Measurements from ENCODE around the gene CDIP1.

Gene CDIP1

GRCh38 chr16:4474192-4474961 lies 64.2 kb downstream of the CDIP1 start, which contains the start of gene NMRAL1:
Gene NMRAL1 (minus strand): TSS chr16:4474625. CDS start chr16:4474132, 493 bp downstream.
- ChIA-PET POLR2A (interaction anchor here (2.3 kb wide), 1 partner anchor 11 kb away, joined by 8 read pairs; no protein-coding TSS in a partner anchor), CTCF (interaction anchor here (0.6 kb wide), 1 partner anchor 308 kb away, joined by 3 read pairs; no protein-coding TSS in a partner anchor)
- peak within 1 kb of the TSS; percentile 28 for H3K4me3 ChIP-seq (ENCODE audit: low read depth, low read length)
- no peaks in the 10 kb centered on the region for H3K9me3 ChIP-seq (ENCODE audit: control insufficient read depth, insufficient read depth, low read depth, low read length)
- TF ChIP-seq ZNF23 (tag by site-specific recombination; IDR thresholded peaks at IDR 0.05; ENCODE audit: borderline replicate concordance) (no peak), HOXC10 (CRISPR knock-in tag; IDR thresholded peaks at IDR 0.05) (no peak), ZNF549 (tag by site-specific recombination; IDR thresholded peaks at IDR 0.05) (no peak), ZNF658 (tag by site-specific recombination; IDR thresholded peaks at IDR 0.05) (no peak), HOXD13 (CRISPR knock-in tag; IDR thresholded peaks at IDR 0.05; ENCODE audit: borderline replicate concordance) (no peak), REST (tag by site-specific recombination; IDR thresholded peaks at IDR 0.05) (no peak), ZNF146 (tag by site-specific recombination; IDR thresholded peaks at IDR 0.05) (no peak), GLI4 (tag by site-specific recombination; IDR thresholded peaks at IDR 0.05) (no peak), OSR2 (tag by site-specific recombination; IDR thresholded peaks at IDR 0.05) (no peak), BCL11A (tag by site-specific recombination; IDR thresholded peaks at IDR 0.05; ENCODE audit: low read depth) (no peak), ZNF2 (tag by site-specific recombination; IDR thresholded peaks at IDR 0.05) (no peak), SALL2 (tag by site-specific recombination; IDR thresholded peaks at IDR 0.05; ENCODE audit: borderline replicate concordance) (no peak), ZBTB10 (tag by site-specific recombination; IDR thresholded peaks at IDR 0.05) (no peak), ZNF274 (IDR thresholded peaks at IDR 0.05; ENCODE audit: low read length) (no peak), ZNF274 (tag by site-specific recombination; IDR thresholded peaks at IDR 0.05; ENCODE audit: borderline replicate concordance) (no peak), ZNF791 (tag by site-specific recombination; IDR thresholded peaks at IDR 0.05) (no peak), ZNF704 (tag by site-specific recombination; IDR thresholded peaks at IDR 0.05) (no peak), ZNF518A (tag by site-specific recombination; conservative IDR thresholded peaks at IDR 0.05; ENCODE audit: low read depth) (no peak), ZNF654 (tag by site-specific recombination; IDR thresholded peaks at IDR 0.05; ENCODE audit: low read depth) (no peak), ZNF223 (tag by site-specific recombination; IDR thresholded peaks at IDR 0.05) (no peak), ZNF555 (tag by site-specific recombination; conservative IDR thresholded peaks at IDR 0.05) (no peak)
- H3K36me3 ChIP-seq (ENCODE audit: control insufficient read depth in 2 of 2, insufficient read depth in 1 of 2, low read length in 2 of 2): no peaks in the 10 kb centered on the region; a peak in 1 of 3 replicates
- no peak within 1 kb of the TSS for H3K27ac ChIP-seq (ENCODE audit: extremely low read depth, low read depth, low read length)
- H3K4me1 ChIP-seq (ENCODE audit: control insufficient read depth, insufficient read depth, low read length): 0 out of 2 replicates have a peak, but pooled peaks cover 2% of the 10 kb centered on the region
